SK-N-SH treated with all-trans-retinoic acid at 6 μM for 48 hours (cell line): ENCODE measurements around the gene FAM20A.

ENCODE experiments used
- CSDC2 ChIP-seq: fragments of 250-450 bp; sonication (Bioruptor Pico); IDR thresholded peaks from 2 replicates; pipeline ENCODE4 v1.5.0; 2020; ENCODE audit warnings: mild to moderate bottlenecking, moderate library complexity
- ESRRG ChIP-seq: fragments of 250-450 bp; sonication (Bioruptor Pico); IDR thresholded peaks from 2 replicates; pipeline ENCODE4 v1.6.1; 2021; ENCODE audit warnings: mild to moderate bottlenecking
- SNAI2 ChIP-seq: fragments of 250-450 bp; sonication (Bioruptor Pico); IDR thresholded peaks from 2 replicates; pipeline ENCODE4 v1.5.0; 2020; ENCODE audit warnings: mild to moderate bottlenecking, moderate library complexity
- TCF4 ChIP-seq: fragments of 250-450 bp; sonication (Bioruptor Pico); IDR thresholded peaks from 2 replicates; pipeline ENCODE4 v1.8.0; 2021; ENCODE audit warnings: mild to moderate bottlenecking, moderate library complexity, borderline replicate concordance
- TOX ChIP-seq: fragments of 250-450 bp; sonication (Bioruptor Pico); IDR thresholded peaks from 2 replicates; pipeline ENCODE4 v1.8.0; 2021; ENCODE audit warnings: mild to moderate bottlenecking, moderate library complexity, borderline replicate concordance
- ZC3H10 ChIP-seq: fragments of 250-450 bp; sonication (Bioruptor Pico); IDR thresholded peaks from 2 replicates; pipeline ENCODE4 v1.5.1; 2021; ENCODE audit warnings: mild to moderate bottlenecking, moderate library complexity
- ZFP30 ChIP-seq: fragments of 450-650 bp; formaldehyde crosslinking; IDR thresholded peaks from 2 replicates; pipeline ENCODE4 v1.5.0; 2022; ENCODE audit warnings: mild to moderate bottlenecking, moderate library complexity
- ZNF565 ChIP-seq: fragments of 450-650 bp; formaldehyde crosslinking; conservative IDR thresholded peaks from 2 replicates; pipeline ENCODE4 v1.5.0; 2020; ENCODE audit warnings: low read depth, mild to moderate bottlenecking, moderate library complexity
- ZNF8 ChIP-seq: fragments of 450-650 bp; formaldehyde crosslinking; IDR thresholded peaks from 2 replicates; pipeline ENCODE4 v1.5.0; 2020; ENCODE audit warnings: mild to moderate bottlenecking, moderate library complexity
- TF ChIP-seq, protein P1 (sequence below): fragments of 250-450 bp; sonication (Bioruptor Pico); IDR thresholded peaks from 2 replicates; pipeline ENCODE4 v1.5.1; 2020; ENCODE audit warnings: low read depth, mild to moderate bottlenecking, moderate library complexity
- TF ChIP-seq, protein P2 (sequence below): fragments of 250-450 bp; sonication (Bioruptor Pico); IDR thresholded peaks from 2 replicates; pipeline ENCODE4 v1.8.0; 2020; ENCODE audit warnings: mild to moderate bottlenecking, moderate library complexity, borderline replicate concordance

DNA sequence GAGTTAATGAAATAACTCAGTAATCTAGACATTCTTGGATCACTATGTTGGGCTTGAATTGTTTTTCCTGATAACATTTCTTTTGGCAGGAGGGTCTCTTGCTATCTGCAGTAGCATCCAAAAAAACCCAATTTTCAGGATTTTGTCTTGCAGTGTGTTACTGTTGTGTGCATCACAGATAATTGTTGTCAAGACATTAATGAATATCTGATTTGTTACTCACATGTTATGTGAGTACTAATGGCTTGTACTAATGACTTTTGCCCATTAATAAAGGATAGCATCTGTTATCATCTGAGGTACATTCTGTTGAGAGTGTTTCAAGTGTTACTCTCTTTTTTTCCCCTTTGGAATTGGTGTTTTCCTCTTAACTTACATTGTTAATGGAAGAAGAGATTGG, 78.9 kb downstream of the FAM20A start:
- peak; percentile 89 for TF ChIP-seq ESRRG (CRISPR knock-in tag)
- TF ChIP-seq ZNF8 = 0 out of 2 replicates have a peak, but pooled peaks have one; percentile 28
- TF ChIP-seq, protein P1, sequence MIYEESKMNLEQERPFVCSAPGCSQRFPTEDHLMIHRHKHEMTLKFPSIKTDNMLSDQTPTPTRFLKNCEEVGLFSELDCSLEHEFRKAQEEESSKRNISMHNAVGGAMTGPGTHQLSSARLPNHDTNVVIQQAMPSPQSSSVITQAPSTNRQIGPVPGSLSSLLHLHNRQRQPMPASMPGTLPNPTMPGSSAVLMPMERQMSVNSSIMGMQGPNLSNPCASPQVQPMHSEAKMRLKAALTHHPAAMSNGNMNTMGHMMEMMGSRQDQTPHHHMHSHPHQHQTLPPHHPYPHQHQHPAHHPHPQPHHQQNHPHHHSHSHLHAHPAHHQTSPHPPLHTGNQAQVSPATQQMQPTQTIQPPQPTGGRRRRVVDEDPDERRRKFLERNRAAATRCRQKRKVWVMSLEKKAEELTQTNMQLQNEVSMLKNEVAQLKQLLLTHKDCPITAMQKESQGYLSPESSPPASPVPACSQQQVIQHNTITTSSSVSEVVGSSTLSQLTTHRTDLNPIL = peak; percentile 74
- no peak; the same call in 1 of the 2 replicates for TF ChIP-seq SNAI2 (CRISPR knock-in tag)
- TF ChIP-seq, protein P2, sequence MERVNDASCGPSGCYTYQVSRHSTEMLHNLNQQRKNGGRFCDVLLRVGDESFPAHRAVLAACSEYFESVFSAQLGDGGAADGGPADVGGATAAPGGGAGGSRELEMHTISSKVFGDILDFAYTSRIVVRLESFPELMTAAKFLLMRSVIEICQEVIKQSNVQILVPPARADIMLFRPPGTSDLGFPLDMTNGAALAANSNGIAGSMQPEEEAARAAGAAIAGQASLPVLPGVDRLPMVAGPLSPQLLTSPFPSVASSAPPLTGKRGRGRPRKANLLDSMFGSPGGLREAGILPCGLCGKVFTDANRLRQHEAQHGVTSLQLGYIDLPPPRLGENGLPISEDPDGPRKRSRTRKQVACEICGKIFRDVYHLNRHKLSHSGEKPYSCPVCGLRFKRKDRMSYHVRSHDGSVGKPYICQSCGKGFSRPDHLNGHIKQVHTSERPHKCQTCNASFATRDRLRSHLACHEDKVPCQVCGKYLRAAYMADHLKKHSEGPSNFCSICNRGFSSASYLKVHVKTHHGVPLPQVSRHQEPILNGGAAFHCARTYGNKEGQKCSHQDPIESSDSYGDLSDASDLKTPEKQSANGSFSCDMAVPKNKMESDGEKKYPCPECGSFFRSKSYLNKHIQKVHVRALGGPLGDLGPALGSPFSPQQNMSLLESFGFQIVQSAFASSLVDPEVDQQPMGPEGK (CRISPR knock-in tag) = no peak; the same call in 1 of the 2 replicates
- TF ChIP-seq TCF4 = peak; percentile 51
- no peak for TF ChIP-seq CSDC2 (CRISPR knock-in tag)
- no peak for TF ChIP-seq ZC3H10 (CRISPR knock-in tag)
- TF ChIP-seq ZFP30 = peak; percentile 46; the same call in 1 of the 2 replicates
- TF ChIP-seq ZNF565 = 0 out of 2 replicates have a peak, but pooled peaks have one; percentile 39
- TF ChIP-seq TOX (CRISPR knock-in tag) = no peak
